GM12892 (cell line): ENCODE measurements around the gene PAFAH2.

ENCODE experiments used
- POLR2A ChIP-seq: IDR thresholded peaks from 2 replicates; pipeline ENCODE4 v1.6.1; 2011; ENCODE audit warnings: low read depth, low read length, control low read depth
- POLR2AphosphoS5 ChIP-seq: IDR thresholded peaks from 2 replicates; pipeline ENCODE4 v1.6.1; 2011; ENCODE audit warnings: low read depth, low read length, control low read depth
- TAF1 ChIP-seq: IDR thresholded peaks from 2 replicates; pipeline ENCODE4 v1.6.1; 2011; ENCODE audit warnings: low read depth, mild to moderate bottlenecking, control low read depth, low read length, borderline replicate concordance

DNA sequence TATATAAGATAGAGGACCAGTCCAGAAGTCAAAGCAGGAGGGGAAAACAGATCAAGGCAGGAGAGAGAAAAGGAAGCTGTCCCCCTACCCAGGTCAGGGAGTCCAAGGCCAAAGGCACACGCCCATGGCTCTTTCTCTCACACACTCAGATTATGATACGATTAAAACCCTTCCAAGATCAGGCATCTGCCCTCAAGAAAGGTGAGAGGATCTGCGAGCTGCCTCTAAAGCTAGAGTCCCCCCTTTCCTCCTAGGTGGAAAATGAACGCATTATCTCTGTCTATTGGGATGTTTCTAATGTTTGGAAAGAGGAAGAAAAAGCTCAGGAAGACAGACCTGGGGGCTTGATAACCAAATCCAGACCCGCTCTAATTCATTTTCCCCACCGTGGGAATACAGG lies 7.6 kb downstream of the PAFAH2 start:
- no peak for TF ChIP-seq POLR2A
- TF ChIP-seq TAF1 = no peak
- TF ChIP-seq POLR2AphosphoS5 = no peak
